ENCODE results near the gene KIAA0232.
A peak's percentile ranks its signal among the peaks of the same experiment; 100 is the strongest.

The KIAA0232 gene

DNA sequence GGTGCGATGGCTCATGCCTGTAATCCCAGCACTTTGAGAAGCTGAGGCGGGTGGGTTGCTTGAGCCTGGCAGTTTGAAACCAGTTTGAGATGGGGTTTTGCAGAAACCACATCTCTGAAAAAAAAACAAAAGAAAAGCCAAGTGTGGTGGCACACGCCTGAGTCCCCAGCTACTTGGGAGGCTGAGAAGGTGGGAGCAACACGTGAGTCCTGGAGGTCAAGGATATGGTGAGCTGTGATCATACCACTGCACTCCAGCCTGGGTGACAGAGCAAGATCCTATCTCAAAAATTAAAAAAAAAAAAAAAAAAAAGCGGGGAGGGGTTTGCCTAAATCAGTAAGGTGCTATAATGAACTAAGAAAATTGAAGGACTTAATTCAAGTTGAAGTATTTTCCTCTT, 68.9 kb downstream of the KIAA0232 start:
- H3K27me3 Mint-ChIP-seq, result no peaks in the 10 kb centered on the region
- H3K9me3 Mint-ChIP-seq, result peaks cover 0 to 6% of the 10 kb centered on the region in 2 donors
- ATAC-seq (replicated peaks) (no peak), DNase-seq (no peak)
- no peak overlapping the region for H3K4me3 Mint-ChIP-seq
- no peak overlapping the region for H3K27ac Mint-ChIP-seq
- H3K36me3 Mint-ChIP-seq, result peaks cover 26 to 51% of the 10 kb centered on the region in 2 donors
- peaks cover 21 to 28% of the 10 kb centered on the region in 2 donors for H3K4me1 Mint-ChIP-seq

DNA sequence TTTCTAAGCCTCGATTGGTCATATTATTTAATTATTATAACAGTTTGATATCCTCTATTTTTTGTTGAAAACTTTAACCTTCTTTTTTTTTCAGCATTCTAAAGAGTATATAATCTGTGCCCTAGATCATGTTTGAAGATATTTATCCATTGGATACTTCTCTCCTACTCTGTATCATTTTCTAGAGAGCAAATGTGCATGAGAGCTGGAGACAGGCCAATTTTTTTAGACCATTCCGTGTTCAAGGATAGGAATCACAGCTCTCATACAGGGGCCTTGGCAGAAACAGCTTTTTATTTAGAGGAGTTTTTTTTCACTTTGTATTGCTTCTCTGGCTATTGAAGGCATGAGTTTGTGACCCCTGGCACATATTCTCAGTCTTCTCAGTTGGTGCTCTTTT, 69.4 kb downstream of the KIAA0232 start:
- peaks cover 26 to 47% of the 10 kb centered on the region in 2 donors for H3K36me3 Mint-ChIP-seq
- H3K9me3 Mint-ChIP-seq, result peaks cover 0 to 6% of the 10 kb centered on the region in 2 donors
- ATAC-seq (replicated peaks) (no peak), DNase-seq (no peak)
- no peaks in the 10 kb centered on the region for H3K27me3 Mint-ChIP-seq
- H3K27ac Mint-ChIP-seq, result no peak overlapping the region
- no peak overlapping the region for H3K4me3 Mint-ChIP-seq
- peaks cover 20 to 29% of the 10 kb centered on the region in 2 donors for H3K4me1 Mint-ChIP-seq

DNA sequence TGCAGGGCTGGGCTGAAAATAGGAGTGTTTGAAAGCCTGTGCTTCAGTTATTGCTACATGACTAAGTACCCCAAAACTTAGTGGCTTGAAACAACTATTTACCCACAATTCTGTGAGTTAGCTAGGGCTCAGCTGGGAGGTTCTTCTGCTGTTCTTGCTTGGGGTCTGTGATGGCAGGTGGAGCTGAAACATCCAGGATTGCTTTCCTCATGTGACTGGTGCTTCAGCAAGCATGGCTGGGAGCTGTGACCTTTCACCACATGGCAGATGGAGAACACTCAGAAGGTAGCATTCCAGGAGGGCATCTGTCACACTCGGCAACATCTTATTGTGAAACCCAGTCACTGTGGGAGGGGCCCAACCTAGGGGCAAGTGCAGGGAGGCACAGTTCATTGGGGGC, 70.1 kb downstream of the KIAA0232 start:
- Mint-ChIP-seq H3K36me3 (peaks cover 26 to 47% of the 10 kb centered on the region in 2 donors), H3K9me3 (peaks cover 0 to 6% of the 10 kb centered on the region in 2 donors), H3K4me1 (peaks cover 20 to 29% of the 10 kb centered on the region in 2 donors), H3K27me3 (no peaks in the 10 kb centered on the region), H3K27ac (no peak overlapping the region), H3K4me3 (no peak overlapping the region)
- DNase-seq (no peak), ATAC-seq (replicated peaks) (no peak)

DNA sequence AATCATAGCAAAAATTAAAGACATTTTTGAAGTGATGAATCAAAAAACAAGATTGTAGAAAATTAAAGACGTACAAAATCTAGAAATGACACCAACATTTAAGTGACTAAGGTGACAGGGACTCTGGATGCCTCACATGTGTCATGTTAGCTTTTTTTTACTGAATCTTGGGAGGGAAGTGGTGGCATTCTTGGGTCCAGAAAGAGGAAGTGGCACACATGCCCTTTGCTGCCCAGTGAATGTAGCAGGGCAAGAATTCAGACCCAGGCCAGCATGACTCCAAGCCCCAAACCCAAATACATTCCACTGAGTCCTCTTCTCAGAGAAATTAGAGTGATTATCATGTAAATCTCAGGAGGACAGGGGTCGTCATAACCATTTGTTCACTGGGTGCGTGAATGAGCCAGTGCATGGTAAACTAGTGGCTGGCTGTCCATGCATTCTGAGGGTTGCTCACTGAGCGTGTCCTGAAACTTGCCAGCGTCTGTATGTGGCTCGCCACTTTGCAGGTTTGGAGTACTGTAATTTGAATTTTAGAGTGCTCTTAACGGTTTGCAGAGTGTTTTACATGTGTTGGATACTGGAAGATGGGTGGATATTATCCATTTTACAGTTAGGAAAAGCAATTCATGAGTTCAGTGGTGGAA, 71.7 kb downstream of the KIAA0232 start:
- DNase-seq (peak; percentile 21), ATAC-seq (replicated peaks) (peak; percentile 73 to 79)
- Mint-ChIP-seq H3K9me3 (peaks cover 0 to 6% of the 10 kb centered on the region in 2 donors), H3K4me3 (no peak overlapping the region), H3K27ac (peak overlapping the region; percentile 63), H3K4me1 (peaks cover 20 to 29% of the 10 kb centered on the region in 2 donors), H3K27me3 (no peaks in the 10 kb centered on the region), H3K36me3 (peaks cover 20 to 39% of the 10 kb centered on the region in 2 donors)

DNA sequence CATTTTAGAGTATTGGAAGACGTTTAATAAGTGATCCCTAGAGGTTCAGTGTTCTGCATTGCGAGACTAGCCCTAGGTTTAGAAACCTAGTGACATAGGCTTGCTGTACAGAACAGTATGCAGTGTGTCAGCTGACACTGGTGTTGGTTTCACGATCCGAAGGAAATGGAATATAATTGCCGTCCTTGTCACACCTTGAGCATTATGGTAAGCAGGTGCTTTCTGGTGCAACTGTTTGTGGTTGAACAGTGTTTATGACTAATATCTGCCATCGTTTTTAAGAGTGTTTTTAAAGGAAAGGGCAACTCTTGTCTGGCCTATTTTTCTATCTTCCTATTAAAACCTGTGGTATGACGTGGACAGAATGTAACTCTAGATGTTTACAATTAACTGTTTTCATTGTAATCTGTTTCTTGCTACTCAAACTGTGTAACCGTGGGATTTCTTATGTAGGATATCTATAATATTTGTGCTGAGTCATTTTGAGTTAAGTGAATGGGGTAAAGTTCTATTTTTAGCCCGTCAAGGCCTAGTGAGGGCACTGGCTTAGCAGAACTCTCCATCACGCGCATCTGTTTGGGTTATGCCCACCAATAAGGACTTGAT, 73.3 kb downstream of the KIAA0232 start:
- Mint-ChIP-seq H3K27me3 (no peaks in the 10 kb centered on the region), H3K4me3 (no peak overlapping the region), H3K4me1 (peaks cover 20 to 29% of the 10 kb centered on the region in 2 donors), H3K36me3 (peaks cover 14 to 30% of the 10 kb centered on the region in 2 donors), H3K27ac (peak overlapping the region; percentile 85), H3K9me3 (peaks cover 0 to 6% of the 10 kb centered on the region in 2 donors)
- DNase-seq (peak; percentile 16), ATAC-seq (replicated peaks) (peak; percentile 87 to 90)

DNA sequence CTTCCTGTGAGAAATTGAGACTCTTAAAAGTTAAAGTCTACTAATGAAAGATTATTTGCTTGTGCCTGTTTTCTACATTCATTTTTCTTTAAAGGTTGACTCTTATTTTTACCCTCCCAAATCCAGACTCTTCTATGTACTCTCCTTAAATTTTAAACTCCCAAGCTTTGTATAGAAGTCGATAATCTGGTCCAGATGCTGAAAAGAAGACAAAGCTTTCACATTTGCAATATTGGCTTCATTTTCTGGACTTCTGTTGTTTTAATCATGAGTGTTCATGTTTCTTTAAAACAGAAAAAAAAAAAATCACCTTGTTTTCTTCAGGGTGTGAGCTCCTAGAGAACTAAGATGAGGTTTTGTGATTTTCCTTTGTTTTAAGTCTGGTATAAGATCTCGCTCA, 73.9 kb downstream of the KIAA0232 start:
- Mint-ChIP-seq H3K4me3 (no peak overlapping the region), H3K27me3 (no peaks in the 10 kb centered on the region), H3K4me1 (peaks cover 20 to 29% of the 10 kb centered on the region in 2 donors), H3K27ac (peak overlapping the region; percentile 51), H3K36me3 (peaks cover 17 to 33% of the 10 kb centered on the region in 2 donors), H3K9me3 (peaks cover 0 to 6% of the 10 kb centered on the region in 2 donors)
- no peak for ATAC-seq (replicated peaks)
- no peak for DNase-seq

DNA sequence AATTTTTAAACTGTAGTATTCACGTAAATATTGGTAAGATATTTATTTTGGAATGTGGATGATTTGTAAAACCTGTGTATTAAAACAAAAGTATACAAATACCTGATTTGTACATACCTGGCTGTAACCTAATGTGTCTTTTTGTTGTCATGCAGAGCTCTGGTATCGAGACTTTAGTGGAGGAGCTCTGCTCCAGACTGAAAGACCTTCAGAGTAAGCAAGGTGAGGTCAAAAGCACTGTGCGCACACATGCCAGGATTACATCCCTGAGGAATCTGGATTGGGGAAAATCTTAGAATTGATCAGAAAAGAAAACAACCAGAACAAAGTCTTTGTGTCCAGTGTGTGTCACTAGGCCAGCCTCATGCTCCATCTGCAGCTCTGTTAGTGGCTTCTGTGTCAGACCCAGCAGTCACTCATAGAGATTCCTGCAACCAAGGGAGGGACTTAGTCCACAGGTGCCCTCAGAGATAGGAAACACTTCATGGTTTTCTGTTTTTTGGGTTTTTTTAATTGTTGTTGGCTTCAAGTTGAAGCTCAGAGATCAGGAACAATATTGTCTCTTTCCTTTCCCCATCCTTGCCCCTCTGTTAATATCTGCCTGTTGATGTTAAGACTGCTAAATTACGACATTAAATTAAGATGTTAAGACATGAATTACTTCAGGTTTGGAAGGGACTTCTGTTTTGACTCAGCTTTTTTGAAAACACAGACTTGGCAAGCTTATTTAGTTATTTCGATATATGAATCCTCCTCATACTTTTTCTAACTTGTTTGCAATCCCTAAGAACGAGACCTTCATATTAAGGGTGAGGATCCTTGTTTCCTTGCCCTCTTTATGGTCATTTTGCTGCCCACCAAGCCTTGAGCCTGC, 74.7 kb downstream of the KIAA0232 start:
- H3K36me3 Mint-ChIP-seq, result peaks cover 23 to 34% of the 10 kb centered on the region in 2 donors
- peaks cover 0 to 6% of the 10 kb centered on the region in 2 donors for H3K9me3 Mint-ChIP-seq
- H3K27ac Mint-ChIP-seq, result no peak overlapping the region
- no peaks in the 10 kb centered on the region for H3K27me3 Mint-ChIP-seq
- H3K4me1 Mint-ChIP-seq, result peaks cover 20 to 29% of the 10 kb centered on the region in 2 donors
- ATAC-seq (replicated peaks) (no peak), DNase-seq (no peak)
- H3K4me3 Mint-ChIP-seq, result no peak overlapping the region

DNA sequence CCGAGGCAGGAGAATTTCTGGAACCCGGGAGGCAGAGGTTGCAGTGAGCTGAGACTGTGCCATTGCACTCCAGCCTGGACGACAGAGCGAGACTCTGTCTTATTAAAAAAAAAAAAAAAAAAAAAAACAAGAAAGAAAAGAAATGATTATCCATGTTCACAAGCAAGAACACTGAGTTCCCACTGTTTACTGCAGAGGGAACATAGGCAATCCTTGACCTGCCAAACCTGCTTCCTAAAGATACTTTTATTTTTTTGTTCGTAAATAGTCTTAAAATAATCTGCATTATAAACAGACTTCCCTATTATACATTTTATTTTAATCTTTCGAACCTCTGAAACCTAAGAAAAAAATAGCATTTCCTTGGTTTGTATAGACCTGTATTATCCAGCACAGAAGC, 76.5 kb downstream of the KIAA0232 start:
- H3K27ac Mint-ChIP-seq, result no peak overlapping the region

DNA sequence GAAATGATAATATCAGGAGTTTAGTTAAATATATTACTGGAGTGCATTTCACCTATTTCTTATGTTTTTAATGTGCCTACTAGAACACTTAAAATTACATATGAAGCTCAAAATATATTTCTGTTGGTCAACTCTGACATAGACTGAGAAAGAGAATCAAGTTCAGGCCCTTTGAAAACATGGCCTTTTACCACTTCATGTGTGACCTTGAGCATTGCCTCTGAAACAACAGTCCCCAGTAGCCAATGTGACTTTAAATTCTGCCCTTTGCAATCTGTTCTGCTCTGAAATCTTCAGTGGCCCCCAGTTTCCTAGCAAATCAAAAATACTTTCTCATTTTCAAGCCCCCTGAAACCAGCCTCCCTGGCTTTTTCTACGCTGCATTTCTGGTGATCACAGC, 77.0 kb downstream of the KIAA0232 start:
- no peak for DNase-seq
- peaks cover 30 to 33% of the 10 kb centered on the region in 2 donors for H3K36me3 Mint-ChIP-seq
- H3K4me1 Mint-ChIP-seq, result peaks cover 8 to 12% of the 10 kb centered on the region in 2 donors
- no peak overlapping the region for H3K27ac Mint-ChIP-seq
- H3K4me3 Mint-ChIP-seq, result no peak overlapping the region
- H3K27me3 Mint-ChIP-seq, result no peaks in the 10 kb centered on the region
- H3K9me3 Mint-ChIP-seq, result no peaks in the 10 kb centered on the region
- ATAC-seq (replicated peaks), result no peak

More for the DNA sequence above, 76.5 kb downstream of the KIAA0232 start:
- ATAC-seq (replicated peaks), result no peak
- Mint-ChIP-seq H3K4me1 (peaks cover 13 to 16% of the 10 kb centered on the region in 2 donors), H3K4me3 (no peak overlapping the region), H3K27me3 (no peaks in the 10 kb centered on the region), H3K36me3 (peaks cover 27 to 33% of the 10 kb centered on the region in 2 donors), H3K9me3 (no peaks in the 10 kb centered on the region)
- DNase-seq, result no peak

DNA sequence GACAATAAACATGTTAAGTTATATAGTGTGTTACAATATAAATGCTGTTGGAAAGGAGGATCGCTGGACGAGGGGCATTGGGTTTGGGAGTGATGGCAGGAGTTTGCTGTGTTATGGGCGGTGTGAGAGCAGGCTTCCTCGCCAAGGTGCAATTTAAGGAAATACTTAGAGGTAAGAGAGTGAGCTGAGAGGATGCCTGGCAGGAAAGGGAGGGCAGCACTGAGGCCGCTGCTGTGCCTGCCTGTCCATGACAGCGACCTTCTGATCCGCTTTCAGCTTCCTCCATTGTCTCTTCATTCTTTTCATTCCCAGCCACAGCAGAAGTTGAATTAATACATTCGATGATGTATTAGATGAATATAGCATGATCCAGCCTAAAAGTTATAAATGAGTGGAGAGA, 85.9 kb downstream of the KIAA0232 start:
- H3K36me3 Mint-ChIP-seq, result peaks cover 29 to 35% of the 10 kb centered on the region in 2 donors
- no peaks in the 10 kb centered on the region for H3K4me1 Mint-ChIP-seq
- no peaks in the 10 kb centered on the region for H3K27me3 Mint-ChIP-seq
- H3K4me3 Mint-ChIP-seq, result no peak overlapping the region
- no peak for DNase-seq
- H3K9me3 Mint-ChIP-seq, result no peaks in the 10 kb centered on the region
- ATAC-seq (replicated peaks), result no peak
- no peak overlapping the region for H3K27ac Mint-ChIP-seq

DNA sequence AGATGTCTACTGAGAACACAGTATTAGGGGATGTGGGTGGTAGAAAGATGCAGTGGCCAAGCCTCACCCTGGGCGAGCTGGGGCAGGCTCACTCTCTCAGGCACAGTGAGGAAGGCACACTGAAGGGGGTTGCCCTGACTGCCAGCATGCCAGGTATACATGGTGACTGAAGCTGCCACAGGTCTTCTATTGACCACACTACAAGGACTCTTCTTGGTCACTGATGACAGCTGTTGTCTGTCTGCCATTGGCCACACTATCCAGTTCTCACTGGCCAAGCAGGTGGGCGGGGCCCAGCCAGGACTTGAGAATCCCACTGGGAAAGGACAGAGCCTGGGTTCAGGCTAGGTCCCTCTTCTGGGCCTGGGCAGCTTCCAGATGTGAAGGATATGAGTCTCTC, 87.4 kb downstream of the KIAA0232 start:
- Mint-ChIP-seq H3K4me1 (peaks cover 3 to 6% of the 10 kb centered on the region in 2 donors), H3K27me3 (no peaks in the 10 kb centered on the region), H3K27ac (no peak overlapping the region), H3K4me3 (no peak overlapping the region), H3K9me3 (no peaks in the 10 kb centered on the region), H3K36me3 (peaks cover 25 to 33% of the 10 kb centered on the region in 2 donors)
- ATAC-seq (replicated peaks) (no peak), DNase-seq (no peak)

DNA sequence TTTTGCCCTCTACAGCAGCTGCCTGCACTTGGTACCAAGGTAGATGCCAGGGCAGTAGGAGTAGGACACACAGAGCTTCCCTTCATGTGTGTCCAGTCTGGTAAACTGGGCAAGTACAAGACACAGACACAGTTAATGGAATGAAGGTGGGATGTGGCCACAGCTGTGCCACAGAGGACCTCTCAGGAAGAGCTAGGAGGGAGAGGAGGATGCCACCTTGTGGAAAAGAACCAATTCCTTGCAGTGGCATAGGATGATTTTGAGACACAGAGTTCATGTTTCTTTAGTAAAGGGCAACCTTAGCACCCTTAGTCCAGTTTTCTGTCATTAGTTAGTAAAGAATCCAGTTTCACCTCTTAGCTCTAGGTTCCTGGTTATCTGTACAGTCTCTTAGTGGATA, 90.8 kb downstream of the KIAA0232 start:
- Mint-ChIP-seq H3K27me3 (no peaks in the 10 kb centered on the region), H3K36me3 (peaks cover 30 to 38% of the 10 kb centered on the region in 2 donors), H3K4me1 (peaks cover 8 to 17% of the 10 kb centered on the region in 2 donors), H3K27ac (no peak overlapping the region), H3K9me3 (no peaks in the 10 kb centered on the region), H3K4me3 (no peak overlapping the region)
- ATAC-seq (replicated peaks) (no peak), DNase-seq (no peak)

DNA sequence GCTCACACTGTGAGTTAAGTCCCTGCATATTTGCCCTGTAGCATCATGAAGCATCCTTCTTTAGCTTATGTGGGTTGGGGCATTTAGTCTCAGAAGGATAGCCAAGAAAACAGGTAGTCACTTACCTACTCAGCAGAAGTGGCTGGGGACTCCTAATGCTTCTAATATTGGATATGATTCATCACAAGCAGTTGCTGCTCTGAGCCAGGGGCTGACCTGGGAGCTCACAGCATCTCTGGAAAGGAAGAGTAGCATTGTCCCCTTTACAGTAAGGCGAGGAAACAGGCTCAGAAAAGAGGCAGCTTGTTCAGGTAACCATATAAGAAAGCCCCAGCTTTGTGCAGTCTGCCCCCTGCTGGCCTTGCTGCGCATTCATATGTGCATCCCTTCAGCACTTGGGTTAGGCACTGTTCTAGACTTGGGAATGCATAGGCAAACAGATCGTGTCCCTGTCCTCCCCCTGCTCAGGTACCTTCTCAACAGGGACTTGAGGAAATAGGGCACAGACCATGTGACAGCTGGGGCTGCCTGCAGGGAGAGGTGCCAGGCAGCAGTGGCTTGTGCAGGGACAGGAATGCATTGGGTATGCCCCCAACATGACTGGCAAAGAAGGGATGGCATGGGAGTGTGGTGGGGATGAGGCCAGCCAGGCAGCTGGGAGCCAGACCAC, 91.4 kb downstream of the KIAA0232 start:
- ATAC-seq (replicated peaks), result peak; percentile 76 to 83
- no peak overlapping the region for H3K27ac Mint-ChIP-seq
- no peak overlapping the region for H3K4me3 Mint-ChIP-seq
- no peaks in the 10 kb centered on the region for H3K27me3 Mint-ChIP-seq
- DNase-seq, result peak; percentile 35
- peaks cover 31 to 38% of the 10 kb centered on the region in 2 donors for H3K36me3 Mint-ChIP-seq
- H3K4me1 Mint-ChIP-seq, result peaks cover 8 to 17% of the 10 kb centered on the region in 2 donors
- no peaks in the 10 kb centered on the region for H3K9me3 Mint-ChIP-seq

DNA sequence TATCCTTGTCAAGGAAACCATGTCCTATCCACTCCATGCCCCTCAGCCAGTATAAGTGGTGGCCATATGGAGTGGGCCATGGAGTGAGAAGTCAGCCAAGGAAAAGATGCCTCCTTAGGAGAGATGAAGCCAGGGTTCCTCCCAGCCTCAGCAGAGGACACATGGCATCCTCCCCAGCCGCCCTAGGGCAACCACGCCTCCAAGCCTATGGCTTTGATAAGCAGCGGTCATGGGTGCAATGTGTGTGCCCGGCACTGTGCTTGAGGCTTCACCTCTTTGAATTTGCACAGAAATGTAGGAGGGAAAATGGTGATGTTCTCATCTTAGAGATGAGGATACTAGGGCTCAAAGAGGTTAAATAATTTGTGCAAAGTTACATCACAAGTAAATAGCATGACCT, 92.5 kb downstream of the KIAA0232 start:
- no peak overlapping the region for H3K4me3 Mint-ChIP-seq
- ATAC-seq (replicated peaks) (no peak), DNase-seq (no peak)
- peaks cover 36 to 46% of the 10 kb centered on the region in 2 donors for H3K36me3 Mint-ChIP-seq
- H3K4me1 Mint-ChIP-seq, result peaks cover 8 to 17% of the 10 kb centered on the region in 2 donors
- no peak overlapping the region for H3K27ac Mint-ChIP-seq
- H3K9me3 Mint-ChIP-seq, result no peaks in the 10 kb centered on the region
- H3K27me3 Mint-ChIP-seq, result no peaks in the 10 kb centered on the region

Data from stimulated activated naive B cell treated with anti-CD40 and anti-IgM and Interleukin-4, amounts not matched to agents 10 μg/mL and 1 μg/mL and 100 μg/mL, for 72 hours (primary cell).